HepG2 (cell line): ENCODE results near the gene AGPAT2. TPM values are rescaled to one million over a fixed set of nuclear protein-coding genes. Genes with fewer than 3 reads are reported as not detected.

Experiments
- AGO1 ChIP-seq: fragments of 200-400 bp; formaldehyde crosslinking; IDR thresholded peaks from 2 replicates; pipeline ENCODE4 v1.6.1; 2017; ENCODE audit warnings: mild to moderate bottlenecking, low read depth, low read length, moderate library complexity; ENCODE audit not compliant: poor library complexity, severe bottlenecking
- CERS6 ChIP-seq: sonication (generic); formaldehyde crosslinking; IDR thresholded peaks from 2 replicates; pipeline ENCODE4 v1.5.0; 2020; ENCODE audit warnings: missing genetic modification reagents
- CHD2 ChIP-seq: IDR thresholded peaks from 2 replicates; pipeline ENCODE4 v1.6.1; 2011; ENCODE audit warnings: low read depth, low read length, improper control_type of control experiment
- CREBL2 ChIP-seq: sonication (generic); formaldehyde crosslinking; IDR thresholded peaks from 2 replicates; pipeline ENCODE4 v1.8.1; 2023; ENCODE audit warnings: missing genetic modification reagents, mild to moderate bottlenecking, borderline replicate concordance
- CREM ChIP-seq, 2 experiments: sonication (generic) in 1 of 2; formaldehyde crosslinking in 1 of 2; IDR thresholded peaks; 2 replicates each; pipeline versions ENCODE4 v1.4.0 to v1.6.1; 2016 to 2020; ENCODE audit warnings: antibody characterized with exemption in 1 of 2, mild to moderate bottlenecking in 1 of 2, missing genetic modification reagents in 1 of 2
- EP300 ChIP-seq, 3 experiments: sonication (generic) in 1 of 3; formaldehyde crosslinking in 1 of 3; IDR thresholded peaks; 2 replicates each; pipeline versions ENCODE4 v1.5.1 to v1.6.1; 2011 to 2020; ENCODE audit warnings: low read depth in 2 of 3, low read length in 2 of 3, borderline replicate concordance in 1 of 3, improper control_type of control experiment in 1 of 3, mild to moderate bottlenecking in 1 of 3, missing genetic modification reagents in 1 of 3, moderate library complexity in 1 of 3
- GFI1 ChIP-seq: sonication (generic); formaldehyde crosslinking; IDR thresholded peaks from 2 replicates; pipeline ENCODE4 v1.5.0; 2020; ENCODE audit warnings: missing genetic modification reagents, mild to moderate bottlenecking, borderline replicate concordance
- HNRNPK ChIP-seq: fragments of 200-400 bp; formaldehyde crosslinking; IDR thresholded peaks from 2 replicates; pipeline ENCODE4 v1.6.1; 2018; ENCODE audit warnings: low read length, low read depth, moderate library complexity, mild to moderate bottlenecking; ENCODE audit not compliant: poor library complexity, severe bottlenecking
- HOXA7 ChIP-seq: sonication (generic); formaldehyde crosslinking; IDR thresholded peaks from 2 replicates; pipeline ENCODE4 v1.8.1; 2022; ENCODE audit warnings: mild to moderate bottlenecking, missing genetic modification reagents, moderate library complexity
- MAF1 ChIP-seq: sonication (generic); formaldehyde crosslinking; IDR thresholded peaks from 2 replicates; pipeline ENCODE4 v1.5.0; 2020; ENCODE audit warnings: missing genetic modification reagents, borderline replicate concordance
- MAFF ChIP-seq: IDR thresholded peaks from 2 replicates; pipeline ENCODE4 v1.6.1; 2011; ENCODE audit warnings: low read depth, low read length, improper control_type of control experiment
- MATR3 ChIP-seq: sonication (generic); formaldehyde crosslinking; IDR thresholded peaks from 2 replicates; pipeline ENCODE4 v1.4.0; 2020; ENCODE audit warnings: missing genetic modification reagents
- MED1 ChIP-seq: sonication (generic); formaldehyde crosslinking; IDR thresholded peaks from 2 replicates; pipeline ENCODE4 v1.4.0; 2020; ENCODE audit warnings: missing genetic modification reagents
- NCOA5 ChIP-seq: sonication (generic); formaldehyde crosslinking; IDR thresholded peaks from 2 replicates; pipeline ENCODE4 v1.4.0; 2020; ENCODE audit warnings: missing genetic modification reagents
- ONECUT2 ChIP-seq: sonication (generic); formaldehyde crosslinking; IDR thresholded peaks from 2 replicates; pipeline ENCODE4 v1.4.0; 2020; ENCODE audit warnings: missing genetic modification reagents
- PLRG1 ChIP-seq: fragments of 450-650 bp; conservative IDR thresholded peaks from 2 replicates; pipeline ENCODE4 v1.6.1; 2016
- RFXANK ChIP-seq: IDR thresholded peaks from 2 replicates; pipeline ENCODE4 v1.6.1; 2016
- SIX1 ChIP-seq: sonication (generic); formaldehyde crosslinking; IDR thresholded peaks from 2 replicates; pipeline ENCODE4 v1.4.0; 2020; ENCODE audit warnings: missing genetic modification reagents, borderline replicate concordance
- SPEN ChIP-seq: sonication (generic); formaldehyde crosslinking; IDR thresholded peaks from 2 replicates; pipeline ENCODE4 v1.5.1; 2020; ENCODE audit warnings: low read depth, mild to moderate bottlenecking, missing genetic modification reagents
- ZBTB3 ChIP-seq: sonication (generic); formaldehyde crosslinking; IDR thresholded peaks from 2 replicates; pipeline ENCODE4 v1.4.0; 2020; ENCODE audit warnings: low read depth, mild to moderate bottlenecking, moderate library complexity, missing genetic modification reagents, borderline replicate concordance
- ZNF280D ChIP-seq: sonication (generic); formaldehyde crosslinking; IDR thresholded peaks from 2 replicates; pipeline ENCODE4 v1.5.1; 2020; ENCODE audit warnings: mild to moderate bottlenecking, missing genetic modification reagents
- ZNF33B ChIP-seq: sonication (generic); formaldehyde crosslinking; IDR thresholded peaks from 2 replicates; pipeline ENCODE4 v1.5.1; 2020; ENCODE audit warnings: mild to moderate bottlenecking, missing genetic modification reagents
- ZNF431 ChIP-seq: sonication (generic); formaldehyde crosslinking; IDR thresholded peaks from 2 replicates; pipeline ENCODE4 v1.9.0; 2022; ENCODE audit warnings: missing genetic modification reagents, low read depth, mild to moderate bottlenecking, borderline replicate concordance
- ZNF576 ChIP-seq: sonication (generic); formaldehyde crosslinking; IDR thresholded peaks from 2 replicates; pipeline ENCODE4 v1.4.0; 2020; ENCODE audit warnings: mild to moderate bottlenecking, missing genetic modification reagents
- ZZZ3 ChIP-seq: sonication (generic); formaldehyde crosslinking; IDR thresholded peaks from 2 replicates; pipeline ENCODE4 v1.4.0; 2020; ENCODE audit warnings: missing genetic modification reagents, mild to moderate bottlenecking, borderline replicate concordance
- polyA plus RNA-seq, 8 experiments: library from polyadenylated mRNA; depleted of rRNA in 3 of 8; stranded (reverse) in 7 of 8; unstranded in 1 of 8; fragments of >200 nt; fragmentation: Illumina TruSeq in 4 of 8; extraction: Trizol in 4 of 8; gene quantifications; 2 replicates each; pipeline versions ENCODE4 v1.2.1 to v1.2.3, GENCODE V29; 2011 to 2016; ENCODE audit warnings: low read depth in 4 of 8, missing spikeins in 1 of 8, mixed read lengths in 1 of 8; ENCODE audit not compliant: insufficient read depth in 1 of 8
- total RNA-seq, 5 experiments: library from RNA; depleted of rRNA; stranded (reverse); fragments of >200 nt; fragmentation: Illumina TruSeq; extraction: Trizol; gene quantifications; 2 replicates each; pipeline ENCODE4 v1.2.3, GENCODE V29; 2016; ENCODE audit warnings: low read depth in 1 of 5

AGPAT2 gene
- total and polyA plus RNA-seq, 2 of the 13 experiments (the other 11 are each of a cell fraction or from before 2014, with no cell fraction given), result 3.9 to 25.8 TPM

GRCh38 chr9:136728080-136728547 is 40.9 kb upstream of the AGPAT2 start (continued):
- TF ChIP-seq EP300 (IDR thresholded peaks at IDR 0.05; ENCODE audit: low read depth in 2 of 2, low read length in 2 of 2) (0 out of 4 replicates have a peak, but pooled peaks of 1 of the 2 experiments have one; percentile 24), EP300 (CRISPR knock-in tag; IDR thresholded peaks at IDR 0.05; ENCODE audit: borderline replicate concordance) (no peak), HOXA7 (CRISPR knock-in tag) (no peak), CHD2 (no peak; the same call in 1 of the 2 replicates), CREBL2 (CRISPR knock-in tag) (peak; percentile 46; the same call in 1 of the 2 replicates), SIX1 (CRISPR knock-in tag) (no peak), PLRG1 (no peak), HNRNPK (peak; percentile 30), ZNF33B (CRISPR knock-in tag) (peak; percentile 46; the same call in 1 of the 2 replicates), SPEN (CRISPR knock-in tag) (peak; percentile 99), CREM (IDR thresholded peaks at IDR 0.05) (peak; percentile 72), CREM (CRISPR knock-in tag; IDR thresholded peaks at IDR 0.05) (no peak), ZNF280D (CRISPR knock-in tag) (peak; percentile 27; the same call in 1 of the 2 replicates), AGO1 (peak; percentile 48), ONECUT2 (CRISPR knock-in tag) (peak; percentile 34; the same call in 1 of the 2 replicates), GFI1 (CRISPR knock-in tag) (no peak; the same call in 1 of the 2 replicates), MATR3 (CRISPR knock-in tag) (no peak), ZBTB3 (peak; percentile 50; the same call in 1 of the 2 replicates), ZZZ3 (CRISPR knock-in tag) (peak; percentile 76; the same call in 1 of the 2 replicates), RFXANK (peak; percentile 40; the same call in 1 of the 2 replicates), CERS6 (peak; percentile 62; the same call in 1 of the 2 replicates), MAFF (no peak), NCOA5 (CRISPR knock-in tag) (no peak), ZNF431 (CRISPR knock-in tag) (no peak), MED1 (CRISPR knock-in tag) (peak; percentile 82), MAF1 (CRISPR knock-in tag) (peak; percentile 93), ZNF576 (no peak)
